ENCODE data around the gene SSR3.

SSR3 gene

DNA sequence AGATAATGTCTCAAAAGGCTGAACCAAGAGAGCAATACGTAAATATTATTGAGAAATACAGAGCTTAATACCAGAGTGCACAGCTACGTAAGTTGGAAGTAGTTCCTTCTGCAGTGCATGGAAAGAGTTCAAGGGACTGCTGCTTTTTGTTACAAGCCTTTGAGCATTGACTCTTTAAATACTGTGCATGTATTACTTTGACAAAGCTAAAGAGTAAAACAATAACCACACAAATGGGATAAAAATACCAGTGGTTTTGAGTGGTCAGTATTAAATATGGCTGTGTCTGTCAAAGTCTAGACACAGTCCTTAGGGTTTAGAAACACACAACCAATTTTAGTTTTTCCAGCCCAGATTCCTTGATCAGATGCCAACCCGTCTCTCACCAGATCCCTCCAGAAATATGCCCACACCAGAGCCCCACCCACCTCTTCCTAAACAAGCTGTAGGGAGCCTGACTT, 62.1 kb downstream of the SSR3 start:
- DNase-seq (ENCODE audit: low read depth in 2 of 2, low spot score in 1 of 2), result no peak

DNA sequence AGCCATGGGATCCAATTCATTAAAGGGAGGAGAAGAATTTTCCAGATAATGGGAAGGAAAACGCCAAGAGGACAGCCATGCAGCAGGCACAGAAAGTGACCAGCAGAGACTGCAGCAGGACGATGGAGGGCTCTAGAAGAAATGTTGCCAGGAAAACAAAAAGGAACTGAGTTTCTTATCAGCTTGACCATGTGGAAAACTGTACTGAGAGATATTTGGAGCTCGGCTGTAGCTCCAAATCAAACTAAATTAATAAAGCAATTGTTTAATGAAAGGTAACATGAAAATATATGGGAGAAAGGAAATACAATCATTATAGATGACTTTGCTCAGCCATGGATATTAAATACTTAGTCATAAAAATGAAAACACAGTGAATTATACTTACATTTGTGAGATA, 63.7 kb downstream of the SSR3 start:
- DNase-seq (ENCODE audit: low read depth in 2 of 2, low spot score in 1 of 2), result no peak

Measured in stimulated activated CD8-positive, alpha-beta memory T cell treated with anti-CD3 and anti-CD28 coated beads, Interleukin-4, amount 100 ng/mL, for 4 hours (primary cell).